ENCODE results near the gene LIMCH1. TPM values are rescaled to one million over a fixed set of nuclear protein-coding genes. Genes with fewer than 3 reads are reported as not detected.

The LIMCH1 gene
- total RNA-seq, 1 experiment from 2014 or later, result 10.4 TPM

DNA sequence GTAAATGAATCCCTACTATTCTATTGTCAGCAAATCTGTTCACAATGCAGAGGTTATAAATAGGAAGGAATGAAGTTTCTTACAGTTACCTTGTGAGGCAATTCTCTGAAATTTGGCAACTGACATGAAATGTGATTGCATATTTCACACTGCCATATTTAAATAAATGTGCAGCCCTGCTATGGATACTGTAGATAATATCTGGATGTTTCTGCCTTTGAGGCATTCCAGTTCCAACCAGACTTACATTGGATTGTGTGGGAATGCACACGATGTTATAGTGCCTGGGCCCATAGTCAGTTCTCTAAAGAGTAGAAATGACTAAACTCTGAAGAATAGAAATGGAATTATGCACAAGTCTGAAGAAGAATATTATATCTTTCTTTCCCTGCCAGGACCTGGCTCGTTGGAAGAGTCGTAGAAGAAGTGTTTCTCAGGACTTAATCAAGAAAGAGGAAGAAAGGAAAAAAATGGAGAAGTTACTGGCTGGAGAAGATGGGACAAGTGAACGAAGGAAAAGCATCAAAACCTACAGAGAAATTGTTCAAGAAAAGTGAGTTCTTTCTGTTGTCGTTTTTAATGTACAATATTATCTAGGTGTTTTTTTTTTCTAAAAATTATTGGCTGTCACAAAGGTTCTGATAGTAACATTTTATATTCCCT is 107.9 kb downstream of the LIMCH1 start:
- DNase-seq (ENCODE audit: low read depth, low spot score), result no peak
- Histone ChIP-seq H3K9me3 (ENCODE audit: control insufficient read depth in 1 of 2, insufficient read depth in 1 of 2, low read depth in 1 of 2, low read length in 2 of 2) (no peaks in the 10 kb centered on the region), H3K27me3 (ENCODE audit: insufficient read depth, low read length) (no peaks in the 10 kb centered on the region), H3K4me2 (ENCODE audit: low read length) (no peak overlapping the region), H3K4me1 (ENCODE audit: control insufficient read depth in 1 of 2, insufficient read depth in 2 of 2, low read length in 2 of 2) (no peaks in the 10 kb centered on the region), H3K4me3 (replicated peaks in 1 of 2; ENCODE audit: low read depth in 1 of 2, low read length in 2 of 2) (no peak overlapping the region), H3K9ac (ENCODE audit: low read length) (no peak overlapping the region), H3K9me2 (ENCODE audit: insufficient read depth) (no peaks in the 10 kb centered on the region), H3K79me2 (ENCODE audit: insufficient read depth, low read length) (no peaks in the 10 kb centered on the region), H4K20me1 (ENCODE audit: insufficient read depth) (no peaks in the 10 kb centered on the region), H3K36me3 (ENCODE audit: control insufficient read depth in 1 of 2, insufficient read depth in 2 of 2, low read length in 2 of 2) (no peaks in the 10 kb centered on the region), H3K27ac (ENCODE audit: low read depth, low read length) (no peak overlapping the region), H2AFZ (ENCODE audit: low read depth, low read length, poor library complexity, severe bottlenecking) (no peak overlapping the region)
- RAD21 ChIA-PET (ENCODE audit: low non-redundant PET in 1 of 2, low total read pairs in 2 of 2, uncharacterized antibody in 2 of 2, unreplicated experiment in 2 of 2), result no interaction called here
- no peak for ATAC-seq
- intact Hi-C loops (cut with micrococcal nuclease), result no loop called here
- POLR2A ChIA-PET, result no interaction called here
- BruUV-seq (replicated peaks), result no TSS peak
- CTCF ChIA-PET, result no interaction called here
- TF ChIP-seq TCF7L2 (IDR thresholded peaks at IDR 0.05; ENCODE audit: borderline replicate concordance, extremely low read depth, insufficient read depth, insufficient read length), result no peak
- no peak for TF ChIP-seq EGR1 (IDR thresholded peaks at IDR 0.05; ENCODE audit: low read depth)
- no peak for TF ChIP-seq SRF (IDR thresholded peaks at IDR 0.05; ENCODE audit: low read depth)
- no peak for TF ChIP-seq ZFX (IDR thresholded peaks at IDR 0.05)
- TF ChIP-seq ZBTB33 (IDR thresholded peaks at IDR 0.05; ENCODE audit: extremely low read depth, insufficient replicate concordance, low read length), result no peak
- no peak for TF ChIP-seq ELF1 (IDR thresholded peaks at IDR 0.05; ENCODE audit: borderline replicate concordance, low read depth)
- TF ChIP-seq REST (IDR thresholded peaks at IDR 0.05; ENCODE audit: low read depth), result no peak
- no peak for TF ChIP-seq ATF3 (IDR thresholded peaks at IDR 0.05)
- no peak for TF ChIP-seq JUND (IDR thresholded peaks at IDR 0.05)
- TF ChIP-seq MAX (IDR thresholded peaks at IDR 0.05), result no peak
- no peak for TF ChIP-seq POLR2A (IDR thresholded peaks at IDR 0.05; ENCODE audit: borderline replicate concordance, extremely low read depth, insufficient read depth, insufficient read length)
- no peak for TF ChIP-seq ZNF274 (IDR thresholded peaks at IDR 0.05; ENCODE audit: low read depth, low read length)
- TF ChIP-seq CBX3 (IDR thresholded peaks at IDR 0.05; ENCODE audit: low read depth), result no peak
- TF ChIP-seq SIN3A (IDR thresholded peaks at IDR 0.05; ENCODE audit: low read depth), result no peak
- TF ChIP-seq SP1 (IDR thresholded peaks at IDR 0.05; ENCODE audit: low read depth), result no peak
- TF ChIP-seq YY1 (IDR thresholded peaks at IDR 0.05; ENCODE audit: extremely low read depth, insufficient replicate concordance, low read depth, low read length), result no peak
- no peak for TF ChIP-seq EZH2 (IDR thresholded peaks at IDR 0.05)
- no peak for TF ChIP-seq FOSL1 (IDR thresholded peaks at IDR 0.05; ENCODE audit: low read depth)
